Esophagus muscularis mucosa (tissue), 4 donors: ENCODE measurements around the gene GPATCH4. TPM values are rescaled to one million over a fixed set of nuclear protein-coding genes. Genes with fewer than 3 reads are reported as not detected.

Source experiments
- DNase-seq: peaks from one replicate; pipeline ENCODE4 v3.0.0-alpha.2; 2017; ENCODE audit errors: extremely low spot score
- H3K27ac ChIP-seq, 4 donors: fragments of 200-600 bp; sonication (generic); replicated peaks in 1 of 4; 1 replicate in 3 of 4; 2 replicates in 1 of 4; pipeline ENCODE4 v1.5.1; 2016 to 2019; ENCODE audit warnings: mild to moderate bottlenecking in 1 of 4
- H3K27me3 ChIP-seq, 4 donors: fragments of 200-600 bp; sonication (generic); one replicate each; pipeline versions ENCODE4 v1.5.1 to v1.6.0; 2016 to 2019
- H3K36me3 ChIP-seq, 4 donors: fragments of 200-600 bp; sonication (generic); one replicate each; pipeline ENCODE4 v1.5.1; 2016 to 2019
- H3K4me1 ChIP-seq, 4 donors: fragments of 200-600 bp; sonication (generic); one replicate each; pipeline ENCODE4 v1.5.1; 2016 to 2019
- H3K4me3 ChIP-seq, 4 donors: fragments of 200-600 bp; sonication (generic); 1 replicate in 2 of 4; 2 replicates in 2 of 4; pipeline ENCODE4 v1.5.1; 2016 to 2019; ENCODE audit warnings: mild to moderate bottlenecking in 4 of 4, moderate library complexity in 1 of 4
- H3K9me3 ChIP-seq, 4 donors: fragments of 200-600 bp; sonication (generic); 1 replicate in 3 of 4; 2 replicates in 1 of 4; pipeline ENCODE4 v1.5.1; 2016 to 2019
- EP300 ChIP-seq: sonication (generic); formaldehyde crosslinking; IDR thresholded peaks from one replicate; pipeline ENCODE4 v1.6.1; 2017; ENCODE audit warnings: antibody characterized with exemption
- POLR2A ChIP-seq: fragments of 450-650 bp; IDR thresholded peaks from one replicate; pipeline ENCODE4 v1.6.1; 2017; ENCODE audit warnings: antibody characterized with exemption, moderate library complexity, mild to moderate bottlenecking, low read depth
- POLR2AphosphoS5 ChIP-seq, 2 donors: sonication (generic); formaldehyde crosslinking; IDR thresholded peaks; one replicate each; pipeline ENCODE4 v1.6.1; 2017; ENCODE audit warnings: antibody characterized with exemption in 2 of 2
- WGBS: methylation state at CpG from one replicate; pipeline ENCODE4 v1.1.5; 2018; 5-methylcytosine and 5-hydroxymethylcytosine counted together
- intact Hi-C: fragments of 100-400 bp; cut with DNase I; formaldehyde crosslinking; loops from one replicate; pipeline ENCODE4 v1.15.1; 2023
- total RNA-seq, 4 donors: library from RNA; depleted of rRNA; stranded (reverse); fragments of >200 nt; gene quantifications; one replicate each; pipeline versions ENCODE4 v1.1.0 to v1.2.1, GENCODE V29; 2016
- TF ChIP-seq, protein P1 (sequence below), 3 experiments: fragments of 200-600 bp in 2 of 3; fragments of 450-650 bp in 1 of 3; sonication (generic) in 2 of 3; IDR thresholded peaks; one replicate each; pipeline ENCODE4 v1.5.1; 2017 to 2019; ENCODE audit warnings: antibody characterized with exemption in 3 of 3, mild to moderate bottlenecking in 2 of 3, moderate library complexity in 1 of 3

Gene GPATCH4
- total RNA-seq, 4 donors from 2014 or later: 22.6 to 32.8 (median 26.4) TPM

- intact Hi-C loops: no loop called here
- H3K4me3 ChIP-seq: no peak overlapping the region
- no peaks in the 10 kb centered on the region for H3K36me3 ChIP-seq
- TF ChIP-seq POLR2AphosphoS5 (IDR thresholded peaks at IDR 0.05) (no peak), EP300 (no peak), POLR2A (no peak)
- TF ChIP-seq, protein P1, sequence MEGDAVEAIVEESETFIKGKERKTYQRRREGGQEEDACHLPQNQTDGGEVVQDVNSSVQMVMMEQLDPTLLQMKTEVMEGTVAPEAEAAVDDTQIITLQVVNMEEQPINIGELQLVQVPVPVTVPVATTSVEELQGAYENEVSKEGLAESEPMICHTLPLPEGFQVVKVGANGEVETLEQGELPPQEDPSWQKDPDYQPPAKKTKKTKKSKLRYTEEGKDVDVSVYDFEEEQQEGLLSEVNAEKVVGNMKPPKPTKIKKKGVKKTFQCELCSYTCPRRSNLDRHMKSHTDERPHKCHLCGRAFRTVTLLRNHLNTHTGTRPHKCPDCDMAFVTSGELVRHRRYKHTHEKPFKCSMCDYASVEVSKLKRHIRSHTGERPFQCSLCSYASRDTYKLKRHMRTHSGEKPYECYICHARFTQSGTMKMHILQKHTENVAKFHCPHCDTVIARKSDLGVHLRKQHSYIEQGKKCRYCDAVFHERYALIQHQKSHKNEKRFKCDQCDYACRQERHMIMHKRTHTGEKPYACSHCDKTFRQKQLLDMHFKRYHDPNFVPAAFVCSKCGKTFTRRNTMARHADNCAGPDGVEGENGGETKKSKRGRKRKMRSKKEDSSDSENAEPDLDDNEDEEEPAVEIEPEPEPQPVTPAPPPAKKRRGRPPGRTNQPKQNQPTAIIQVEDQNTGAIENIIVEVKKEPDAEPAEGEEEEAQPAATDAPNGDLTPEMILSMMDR (IDR thresholded peaks at IDR 0.05): no peak
- H3K9me3 ChIP-seq: no peaks in the 10 kb centered on the region
- H3K27me3 ChIP-seq: no peaks in the 10 kb centered on the region
- peak overlapping the region in 1 of 4 donors; percentile 13 for H3K27ac ChIP-seq
- DNase-seq: no peak
- WGBS: 72% methylated on average over 5 of the region's 5 CpGs
- no peaks in the 10 kb centered on the region for H3K4me1 ChIP-seq
Observed at GRCh38 chr1:156560585-156561163, 40.6 kb downstream of the GPATCH4 start.

- Histone ChIP-seq H3K27me3 (no peaks in the 10 kb centered on the region), H3K9me3 (no peaks in the 10 kb centered on the region), H3K4me1 (no peaks in the 10 kb centered on the region), H3K36me3 (no peaks in the 10 kb centered on the region), H3K27ac (peak overlapping the region in 1 of 4 donors; percentile 13), H3K4me3 (no peak overlapping the region)
- DNase-seq: no peak
- 78% methylated on average over 5 of the region's 5 CpGs for WGBS
- TF ChIP-seq POLR2AphosphoS5 (IDR thresholded peaks at IDR 0.05): no peak
- TF ChIP-seq POLR2A: no peak
- no peak for TF ChIP-seq EP300
- TF ChIP-seq, protein P1 (IDR thresholded peaks at IDR 0.05): no peak
- intact Hi-C loops: no loop called here
Observed at GRCh38 chr1:156559797-156560385, 41.4 kb downstream of the GPATCH4 start.

- no peaks in the 10 kb centered on the region for H3K36me3 ChIP-seq
- no peak for DNase-seq
- 88% methylated on average over 6 of the region's 8 CpGs for WGBS
- no peak overlapping the region for H3K27ac ChIP-seq
- H3K4me3 ChIP-seq: no peak overlapping the region
- H3K27me3 ChIP-seq: no peaks in the 10 kb centered on the region
- no peaks in the 10 kb centered on the region for H3K9me3 ChIP-seq
- intact Hi-C loops: no loop called here
- TF ChIP-seq POLR2A (no peak), EP300 (no peak), POLR2AphosphoS5 (IDR thresholded peaks at IDR 0.05) (no peak)
- TF ChIP-seq, protein P1 (IDR thresholded peaks at IDR 0.05): no peak
- peaks cover 0 to 2% (median under 1%) of the 10 kb centered on the region in 4 donors for H3K4me1 ChIP-seq
Observed at GRCh38 chr1:156559086-156559796, 42.0 kb downstream of the GPATCH4 start.

DNA sequence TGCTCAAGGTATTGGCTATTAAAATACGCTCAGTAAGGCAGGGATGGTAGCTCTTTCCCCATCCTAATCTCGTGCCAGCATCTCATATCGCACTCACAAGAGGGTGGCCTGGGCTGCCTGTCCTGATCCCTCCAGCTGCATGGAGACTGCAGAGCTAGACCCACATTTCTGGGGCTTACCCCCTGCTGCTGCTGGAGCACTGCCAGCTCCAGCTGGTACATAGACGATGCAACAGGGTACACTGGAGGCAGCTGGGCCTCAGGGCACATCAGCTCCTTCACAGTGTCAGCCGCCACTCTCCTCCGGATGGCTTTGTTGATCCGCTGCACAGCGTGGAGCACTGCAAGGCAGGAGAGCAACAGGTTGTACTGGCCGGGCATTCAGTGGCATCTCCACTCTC is 44.9 kb downstream of the GPATCH4 start:
- 63% methylated on average over 3 of the region's 9 CpGs for WGBS
- Histone ChIP-seq H3K4me3 (no peak overlapping the region), H3K9me3 (no peaks in the 10 kb centered on the region), H3K27ac (no peak overlapping the region), H3K4me1 (peaks cover 0 to 10% (median 4%) of the 10 kb centered on the region in 4 donors), H3K36me3 (no peaks in the 10 kb centered on the region), H3K27me3 (no peaks in the 10 kb centered on the region)
- no peak for DNase-seq
- no peak for TF ChIP-seq EP300
- TF ChIP-seq, protein P1 (IDR thresholded peaks at IDR 0.05): no peak
- no peak for TF ChIP-seq POLR2A
- intact Hi-C loops: no loop called here
